GM19193 (cell line): Measurements from ENCODE around the gene FSD2.

Source experiments
- POLR2A ChIP-seq: IDR thresholded peaks from 4 replicates; pipeline ENCODE4 v1.6.1; 2011; ENCODE audit not compliant: insufficient read depth, insufficient read length; ENCODE audit errors: extremely low read depth

FSD2 gene

GRCh38 chr15:82839136-82839535, 33.3 kb upstream of the FSD2 start:
- no peak for TF ChIP-seq POLR2A

- no peak for TF ChIP-seq POLR2A
Observed at GRCh38 chr15:82838096-82838735, 32.3 kb upstream of the FSD2 start.

- TF ChIP-seq POLR2A, result no peak
Observed at GRCh38 chr15:82835391-82835917, 29.6 kb upstream of the FSD2 start.

- TF ChIP-seq POLR2A, result no peak
Observed at GRCh38 chr15:82833362-82833682, 27.5 kb upstream of the FSD2 start.

- no peak for TF ChIP-seq POLR2A
Observed at GRCh38 chr15:82832601-82833361, 26.9 kb upstream of the FSD2 start.

- TF ChIP-seq POLR2A, result no peak
Observed at GRCh38 chr15:82831894-82832600, 26.2 kb upstream of the FSD2 start.

GRCh38 chr15:82830427-82831173, 24.7 kb upstream of the FSD2 start:
- TF ChIP-seq POLR2A, result no peak

- TF ChIP-seq POLR2A, result no peak
Observed at GRCh38 chr15:82829234-82829633, 23.4 kb upstream of the FSD2 start.

- no peak for TF ChIP-seq POLR2A
Observed at GRCh38 chr15:82828075-82828474, 22.2 kb upstream of the FSD2 start.

- no peak for TF ChIP-seq POLR2A
Observed at GRCh38 chr15:82823049-82823448, 17.2 kb upstream of the FSD2 start.

GRCh38 chr15:82820128-82820527, 14.3 kb upstream of the FSD2 start:
- no peak for TF ChIP-seq POLR2A

GRCh38 chr15:82812994-82813393, 7.1 kb upstream of the FSD2 start:
- no peak for TF ChIP-seq POLR2A

- no peak for TF ChIP-seq POLR2A
Observed at GRCh38 chr15:82810890-82811426, 5.1 kb upstream of the FSD2 start.

- no peak for TF ChIP-seq POLR2A
Observed at GRCh38 chr15:82810061-82810889, 4.4 kb upstream of the FSD2 start.
